AG04449 (cell line): ENCODE results near the gene ESYT3.

ENCODE experiments used
- CTCF ChIA-PET: fragments of 350-600 bp; formaldehyde crosslinking; extraction: SDS; loops from one replicate; lab custom pipeline; 2021; ENCODE audit warnings: antibody characterized with exemption; lab: Yijun Ruan, JAX
- POLR2A ChIA-PET: fragments of 400-600, 350-600 bp; formaldehyde crosslinking; extraction: SDS; loops from one replicate; lab custom pipeline; 2020; ENCODE audit warnings: antibody characterized with exemption, inconsistent platforms; lab: Yijun Ruan, JAX
- DNase-seq: peaks from one replicate; pipeline ENCODE4 v3.0.0-alpha.2; 2010; ENCODE audit warnings: low read depth, low spot score
- H3K4me3 ChIP-seq: 2 replicates; pipeline ENCODE4 v1.5.1; 2011; ENCODE audit warnings: low read depth, mild to moderate bottlenecking, control low read depth, low read length
- TF ChIP-seq, protein P1 (sequence below): IDR thresholded peaks from one replicate; pipeline ENCODE4 v1.5.1; 2011; ENCODE audit warnings: mild to moderate bottlenecking, moderate library complexity, low read length, control low read depth, inconsistent platforms; ENCODE audit not compliant: insufficient read depth; ENCODE audit errors: missing control alignments

The ESYT3 gene

GRCh38 chr3:138463724-138464490 is 29.5 kb downstream of the ESYT3 start:
- H3K4me3 ChIP-seq, result no peak overlapping the region
- DNase-seq, result no peak
- ChIA-PET CTCF (interaction anchor here (0.7 to 1.4 kb wide), 4 partner anchors 11 to 458 kb away, joined by 3 to 7 read pairs (median 4); no protein-coding TSS in a partner anchor), POLR2A (no interaction called here)
- TF ChIP-seq, protein P1, sequence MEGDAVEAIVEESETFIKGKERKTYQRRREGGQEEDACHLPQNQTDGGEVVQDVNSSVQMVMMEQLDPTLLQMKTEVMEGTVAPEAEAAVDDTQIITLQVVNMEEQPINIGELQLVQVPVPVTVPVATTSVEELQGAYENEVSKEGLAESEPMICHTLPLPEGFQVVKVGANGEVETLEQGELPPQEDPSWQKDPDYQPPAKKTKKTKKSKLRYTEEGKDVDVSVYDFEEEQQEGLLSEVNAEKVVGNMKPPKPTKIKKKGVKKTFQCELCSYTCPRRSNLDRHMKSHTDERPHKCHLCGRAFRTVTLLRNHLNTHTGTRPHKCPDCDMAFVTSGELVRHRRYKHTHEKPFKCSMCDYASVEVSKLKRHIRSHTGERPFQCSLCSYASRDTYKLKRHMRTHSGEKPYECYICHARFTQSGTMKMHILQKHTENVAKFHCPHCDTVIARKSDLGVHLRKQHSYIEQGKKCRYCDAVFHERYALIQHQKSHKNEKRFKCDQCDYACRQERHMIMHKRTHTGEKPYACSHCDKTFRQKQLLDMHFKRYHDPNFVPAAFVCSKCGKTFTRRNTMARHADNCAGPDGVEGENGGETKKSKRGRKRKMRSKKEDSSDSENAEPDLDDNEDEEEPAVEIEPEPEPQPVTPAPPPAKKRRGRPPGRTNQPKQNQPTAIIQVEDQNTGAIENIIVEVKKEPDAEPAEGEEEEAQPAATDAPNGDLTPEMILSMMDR, result no peak

- DNase-seq, result no peak
- CTCF ChIA-PET, result interaction anchor here (0.8 to 1.2 kb wide), 2 partner anchors 11 to 451 kb away, joined by 3 to 7 read pairs; no protein-coding TSS in a partner anchor
- TF ChIP-seq, protein P1, result no peak
- no peak overlapping the region for H3K4me3 ChIP-seq
- POLR2A ChIA-PET, result no interaction called here
These were observed 30.1 kb downstream of the ESYT3 start for GRCh38 chr3:138464491-138464860.

- DNase-seq, result no peak
- TF ChIP-seq, protein P1, result no peak
- no peak overlapping the region for H3K4me3 ChIP-seq
- CTCF ChIA-PET, result interaction anchor here (1.2 to 1.5 kb wide), 2 partner anchors 11 to 14 kb away, joined by 3 to 11 read pairs; no protein-coding TSS in a partner anchor
- POLR2A ChIA-PET, result no interaction called here
These were observed 31.0 kb downstream of the ESYT3 start for GRCh38 chr3:138465451-138465850.

DNA sequence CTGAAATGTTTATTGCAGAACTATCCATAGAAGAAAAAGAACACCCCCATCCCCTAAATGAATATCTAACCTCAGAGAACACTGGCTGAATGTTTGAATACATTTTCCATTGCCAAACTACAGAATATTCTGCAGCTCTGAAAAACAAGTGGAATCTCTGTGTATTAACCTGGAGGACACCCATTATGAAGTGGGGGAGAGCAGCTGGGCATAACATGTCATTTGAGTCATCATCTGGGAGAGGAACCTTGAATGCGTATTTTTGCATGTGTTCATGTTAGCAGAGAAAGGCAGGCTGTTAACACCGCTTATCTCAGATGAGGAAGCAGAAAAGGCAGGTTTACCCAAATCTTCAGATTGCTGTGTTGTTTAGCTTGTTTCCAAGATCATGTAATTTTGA is 31.5 kb downstream of the ESYT3 start:
- TF ChIP-seq, protein P1, result no peak
- POLR2A ChIA-PET, result no interaction called here
- CTCF ChIA-PET, result interaction anchor here (0.6 to 1.5 kb wide), 3 partner anchors 11 to 24 kb away, joined by 3 to 11 read pairs (median 3); no protein-coding TSS in a partner anchor
- no peak for DNase-seq
- no peak overlapping the region for H3K4me3 ChIP-seq

GRCh38 chr3:138467931-138468330 is 33.5 kb downstream of the ESYT3 start:
- TF ChIP-seq, protein P1, result no peak
- DNase-seq, result no peak
- CTCF ChIA-PET, result interaction anchor here (1.0 to 3.1 kb wide), 4 partner anchors 10 to 137 kb away, joined by 3 to 27 read pairs (median 4); no protein-coding TSS in a partner anchor
- no peak overlapping the region for H3K4me3 ChIP-seq
- POLR2A ChIA-PET, result no interaction called here

- ChIA-PET POLR2A (no interaction called here), CTCF (interaction anchor here (1.1 to 3.1 kb wide), 5 partner anchors 9 to 448 kb away, joined by 3 to 27 read pairs (median 4); no protein-coding TSS in a partner anchor)
- DNase-seq, result no peak
- TF ChIP-seq, protein P1, result no peak
- no peak overlapping the region for H3K4me3 ChIP-seq
These were observed 34.0 kb downstream of the ESYT3 start for GRCh38 chr3:138468451-138468850.
